NT2/D1 (cell line): ENCODE measurements around the gene DPF1.

Experiments
- SUZ12 ChIP-seq: IDR thresholded peaks from 2 replicates; pipeline ENCODE4 v1.6.1; 2011; ENCODE audit not compliant: insufficient read length, insufficient read depth; ENCODE audit errors: extremely low read depth
- YY1 ChIP-seq: IDR thresholded peaks from 2 replicates; pipeline ENCODE4 v1.6.1; 2011; ENCODE audit not compliant: insufficient read length, insufficient read depth
- ZNF274 ChIP-seq: IDR thresholded peaks from 2 replicates; pipeline ENCODE4 v1.6.1; 2011; ENCODE audit warnings: mild to moderate bottlenecking, low read depth, low read length

DNA sequence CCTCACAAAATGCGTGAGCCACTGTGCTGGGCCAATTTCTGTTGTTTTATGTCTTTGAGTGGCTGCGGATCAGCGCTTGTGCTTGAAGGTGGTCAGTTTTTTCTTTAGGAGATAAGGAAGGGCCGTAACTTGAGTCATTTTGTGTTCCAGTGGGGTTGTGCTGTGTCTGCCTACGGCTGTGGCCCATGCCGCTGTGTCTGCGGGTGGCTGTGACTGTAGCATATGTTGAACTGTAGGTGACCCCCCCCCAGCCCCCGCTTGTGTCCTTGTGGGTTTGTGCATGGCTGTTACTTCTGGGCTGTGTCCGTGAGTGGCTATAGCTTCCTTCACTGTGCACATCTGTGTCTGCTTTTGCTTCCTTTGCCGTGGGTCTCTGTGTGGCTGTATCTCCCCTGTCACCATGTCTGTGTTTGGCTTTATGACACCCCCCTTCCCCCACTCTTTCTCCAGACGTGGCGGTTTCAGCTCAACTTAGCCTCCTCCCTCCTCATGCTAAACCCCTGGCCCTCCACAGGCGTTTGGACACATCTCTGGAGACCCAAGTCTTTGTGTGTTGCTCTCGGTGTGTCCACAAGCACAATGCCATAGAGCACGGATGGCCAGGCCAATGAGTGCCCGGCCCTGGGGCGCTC lies 31.5 kb upstream of the DPF1 start:
- TF ChIP-seq SUZ12 (no peak), YY1 (no peak), ZNF274 (no peak)
